Neural cell (in vitro differentiated cells): ENCODE measurements around the gene POLRMT.

Source experiments
- EP300 ChIP-seq: fragments of 450-650 bp; conservative IDR thresholded peaks from 2 replicates; pipeline ENCODE4 v1.6.1; 2014; ENCODE audit warnings: antibody characterized with exemption, mild to moderate bottlenecking, moderate library complexity; ENCODE audit not compliant: poor library complexity, severe bottlenecking
- POLR2AphosphoS5 ChIP-seq: IDR thresholded peaks from 2 replicates; pipeline ENCODE4 v1.6.1; 2012
- RAD21 ChIP-seq: fragments of 450-650 bp; conservative IDR thresholded peaks from 2 replicates; pipeline ENCODE4 v1.6.1; 2014; ENCODE audit warnings: antibody characterized with exemption, mild to moderate bottlenecking, moderate library complexity
- TAF1 ChIP-seq: IDR thresholded peaks from 2 replicates; pipeline ENCODE4 v1.6.1; 2012; ENCODE audit warnings: low read depth
- TF ChIP-seq, protein P1 (sequence below): fragments of 450-650 bp; IDR thresholded peaks from 2 replicates; pipeline ENCODE4 v1.5.1; 2014; ENCODE audit warnings: antibody characterized with exemption, mild to moderate bottlenecking, moderate library complexity; ENCODE audit not compliant: poor library complexity, severe bottlenecking

GRCh38 chr19:613732-614567 lies 19.4 kb downstream of the POLRMT start:
- no peak for TF ChIP-seq TAF1
- TF ChIP-seq, protein P1, sequence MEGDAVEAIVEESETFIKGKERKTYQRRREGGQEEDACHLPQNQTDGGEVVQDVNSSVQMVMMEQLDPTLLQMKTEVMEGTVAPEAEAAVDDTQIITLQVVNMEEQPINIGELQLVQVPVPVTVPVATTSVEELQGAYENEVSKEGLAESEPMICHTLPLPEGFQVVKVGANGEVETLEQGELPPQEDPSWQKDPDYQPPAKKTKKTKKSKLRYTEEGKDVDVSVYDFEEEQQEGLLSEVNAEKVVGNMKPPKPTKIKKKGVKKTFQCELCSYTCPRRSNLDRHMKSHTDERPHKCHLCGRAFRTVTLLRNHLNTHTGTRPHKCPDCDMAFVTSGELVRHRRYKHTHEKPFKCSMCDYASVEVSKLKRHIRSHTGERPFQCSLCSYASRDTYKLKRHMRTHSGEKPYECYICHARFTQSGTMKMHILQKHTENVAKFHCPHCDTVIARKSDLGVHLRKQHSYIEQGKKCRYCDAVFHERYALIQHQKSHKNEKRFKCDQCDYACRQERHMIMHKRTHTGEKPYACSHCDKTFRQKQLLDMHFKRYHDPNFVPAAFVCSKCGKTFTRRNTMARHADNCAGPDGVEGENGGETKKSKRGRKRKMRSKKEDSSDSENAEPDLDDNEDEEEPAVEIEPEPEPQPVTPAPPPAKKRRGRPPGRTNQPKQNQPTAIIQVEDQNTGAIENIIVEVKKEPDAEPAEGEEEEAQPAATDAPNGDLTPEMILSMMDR: no peak
- no peak for TF ChIP-seq RAD21
- TF ChIP-seq EP300: no peak
- TF ChIP-seq POLR2AphosphoS5: no peak
